Measurements from ENCODE around the gene EXOSC7. TPM values are rescaled to one million over a fixed set of nuclear protein-coding genes. Genes with fewer than 3 reads are reported as not detected.

The EXOSC7 gene
- total RNA-seq, 6 donors from 2014 or later, result 35.8 to 55.5 (median 41.1) TPM

DNA sequence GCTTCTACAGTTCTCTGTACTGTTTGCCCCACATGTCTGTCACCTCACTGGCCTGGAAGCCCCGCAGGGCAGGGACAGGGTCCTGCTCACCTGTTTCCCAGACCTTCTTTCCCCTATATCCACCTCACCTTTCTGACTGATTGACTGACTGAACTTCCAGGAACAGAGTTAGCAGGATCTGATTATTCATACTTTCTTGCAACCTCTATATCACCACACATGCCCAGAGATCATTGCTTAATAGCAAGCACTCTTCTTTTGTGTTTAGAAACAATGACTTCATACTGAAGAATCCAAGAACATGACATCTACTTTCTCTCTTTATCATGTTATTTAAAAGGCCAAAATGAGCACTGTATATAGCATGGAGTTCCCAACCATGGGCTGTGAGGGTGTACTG lies 32.1 kb downstream of the EXOSC7 start:
- TF ChIP-seq EP300 (IDR thresholded peaks at IDR 0.05), result no peak
- peaks cover 0 to 46% (median 6%) of the 10 kb centered on the region in 4 donors for H3K36me3 ChIP-seq
- peak overlapping the region; percentile 17 to 90 (median 33) for H3K27ac ChIP-seq
- DNase-seq (no peak), ATAC-seq (ENCODE audit: low FRiP score in 2 of 2) (no peak)
- 100% methylated on average over 1 of the region's 1 CpG for WGBS, 2 donors
- H3K27me3 ChIP-seq, result no peaks in the 10 kb centered on the region
- H3K4me3 ChIP-seq, result no peak overlapping the region
- H3K9me3 ChIP-seq, result no peaks in the 10 kb centered on the region
- peaks cover 30 to 34% (median 32%) of the 10 kb centered on the region in 4 donors for H3K4me1 ChIP-seq

DNA sequence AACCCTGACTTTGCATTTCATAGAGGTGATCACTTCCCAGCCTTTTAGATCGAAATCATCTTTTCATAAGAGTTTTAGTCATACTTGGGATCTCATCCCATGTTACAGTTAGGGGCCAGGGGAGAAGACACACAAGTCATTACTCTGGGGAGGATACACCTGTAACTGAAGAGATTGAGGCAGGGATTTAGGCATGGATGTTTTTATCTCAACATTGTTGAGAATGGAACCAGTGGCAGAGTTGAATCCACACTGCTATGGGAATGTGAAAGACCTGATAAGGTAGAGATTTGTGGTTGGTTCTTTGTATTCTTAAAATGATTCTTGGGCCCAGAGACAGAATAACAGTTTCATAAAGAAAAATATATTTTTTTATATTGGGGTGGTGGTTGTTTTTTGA lies 33.8 kb downstream of the EXOSC7 start:
- Histone ChIP-seq H3K4me1 (peaks cover 33 to 40% (median 36%) of the 10 kb centered on the region in 4 donors), H3K9me3 (no peaks in the 10 kb centered on the region), H3K27ac (peak overlapping the region in 2 of 4 donors; percentile 80 to 90), H3K4me3 (no peak overlapping the region), H3K27me3 (no peaks in the 10 kb centered on the region), H3K36me3 (peaks cover 0 to 43% (median 5%) of the 10 kb centered on the region in 4 donors)
- no peak for TF ChIP-seq POLR2AphosphoS5 (IDR thresholded peaks at IDR 0.05)
- TF ChIP-seq CTCF (IDR thresholded peaks at IDR 0.05), result no peak
- ATAC-seq (ENCODE audit: low FRiP score in 2 of 2), result no peak
- no peak for DNase-seq
- 94 to 100% methylated on average over 1 of the region's 1 CpG for WGBS, 2 donors

GRCh38 chr3:45010811-45011333 lies 34.8 kb downstream of the EXOSC7 start:
- 38 to 58% methylated on average over 3 of the region's 3 CpGs for WGBS, 2 donors
- no peak for DNase-seq
- no peak overlapping the region for H3K4me3 ChIP-seq
- ATAC-seq (ENCODE audit: low FRiP score in 2 of 2), result peak; percentile 40 to 79
- H3K9me3 ChIP-seq, result no peaks in the 10 kb centered on the region
- H3K27me3 ChIP-seq, result no peaks in the 10 kb centered on the region
- TF ChIP-seq POLR2A (IDR thresholded peaks at IDR 0.05) (no peak), CTCF (IDR thresholded peaks at IDR 0.05) (no peak), EP300 (IDR thresholded peaks at IDR 0.05) (no peak), POLR2AphosphoS5 (IDR thresholded peaks at IDR 0.05) (no peak)
- peaks cover 0 to 38% (median 2%) of the 10 kb centered on the region in 4 donors for H3K36me3 ChIP-seq
- peak overlapping the region; percentile 50 to 90 (median 77) for H3K27ac ChIP-seq
- peaks cover 33 to 42% (median 36%) of the 10 kb centered on the region in 4 donors for H3K4me1 ChIP-seq

GRCh38 chr3:45011756-45012508 lies 35.9 kb downstream of the EXOSC7 start:
- Histone ChIP-seq H3K27ac (peak overlapping the region; percentile 50 to 90 (median 77)), H3K36me3 (peaks cover 0 to 39% (median 2%) of the 10 kb centered on the region in 4 donors), H3K4me1 (peaks cover 33 to 46% (median 36%) of the 10 kb centered on the region in 4 donors), H3K27me3 (no peaks in the 10 kb centered on the region), H3K9me3 (no peaks in the 10 kb centered on the region), H3K4me3 (no peak overlapping the region)
- TF ChIP-seq POLR2AphosphoS5 (IDR thresholded peaks at IDR 0.05) (peak in 1 of 2 donors; percentile 29), POLR2A (IDR thresholded peaks at IDR 0.05) (no peak), CTCF (IDR thresholded peaks at IDR 0.05) (no peak), EP300 (IDR thresholded peaks at IDR 0.05) (peak in 2 of 4 donors; percentile 14 to 58)
- no peak for DNase-seq
- WGBS, 2 donors, result 19 to 22% methylated on average over 6 to 7 of the region's 7 CpGs
- ATAC-seq (ENCODE audit: low FRiP score in 2 of 2), result peak; percentile 73 to 84

DNA sequence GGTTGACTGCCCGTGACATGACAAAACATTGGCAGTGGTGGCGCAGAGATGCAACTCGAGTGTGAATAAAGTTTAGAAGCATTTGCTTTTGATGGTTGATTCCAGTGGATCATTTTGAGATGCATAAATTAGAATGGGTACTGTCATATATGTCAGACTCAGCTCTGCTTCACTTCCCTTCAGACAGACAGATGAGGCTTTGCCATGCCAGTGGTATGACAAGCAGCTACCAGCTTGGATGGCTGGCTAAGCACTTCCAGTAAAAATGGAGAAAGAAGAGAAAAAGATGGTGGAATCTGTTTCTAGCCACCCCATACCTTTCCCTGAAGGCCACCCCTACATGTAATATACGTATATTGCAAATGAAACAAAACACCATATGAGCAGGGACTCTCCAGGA lies 36.5 kb downstream of the EXOSC7 start:
- no peak for DNase-seq
- Histone ChIP-seq H3K9me3 (no peaks in the 10 kb centered on the region), H3K27me3 (no peaks in the 10 kb centered on the region), H3K36me3 (peaks cover 0 to 33% (median 0%) of the 10 kb centered on the region in 4 donors), H3K27ac (peak overlapping the region; percentile 50 to 90 (median 77)), H3K4me3 (no peak overlapping the region), H3K4me1 (peaks cover 33 to 48% (median 36%) of the 10 kb centered on the region in 4 donors)
- TF ChIP-seq POLR2A (IDR thresholded peaks at IDR 0.05) (no peak), CTCF (IDR thresholded peaks at IDR 0.05) (no peak), POLR2AphosphoS5 (IDR thresholded peaks at IDR 0.05) (no peak), EP300 (IDR thresholded peaks at IDR 0.05) (no peak)
- no peak for ATAC-seq (ENCODE audit: low FRiP score in 2 of 2)
- 79 to 83% methylated on average over 4 of the region's 4 CpGs for WGBS, 2 donors
